Gastroesophageal sphincter (tissue), 4 donors: ENCODE data around the gene EXOC2. TPM values are rescaled to one million over a fixed set of nuclear protein-coding genes. Genes with fewer than 3 reads are reported as not detected.

ENCODE experiments used
- ATAC-seq: fragments of 150-250 bp; one replicate; pipeline ENCODE4 v1.9.1; 2016; ENCODE audit warnings: mild to moderate bottlenecking, moderate library complexity
- H3K27ac ChIP-seq, 4 donors: fragments of 200-600 bp; sonication (generic) in 3 of 4; 1 replicate in 3 of 4; 2 replicates in 1 of 4; pipeline ENCODE4 v1.5.1; 2016 to 2019
- H3K27me3 ChIP-seq: fragments of 200-600 bp; sonication (generic); one replicate; pipeline ENCODE4 v1.5.1; 2019
- H3K36me3 ChIP-seq, 2 donors: fragments of 200-600 bp; sonication (generic); one replicate each; pipeline ENCODE4 v1.5.1; 2019; ENCODE audit warnings: control low read depth in 1 of 2
- H3K4me1 ChIP-seq, 3 donors: fragments of 200-600 bp; sonication (generic); 1 replicate in 2 of 3; 2 replicates in 1 of 3; pipeline ENCODE4 v1.5.1; 2016 to 2019; ENCODE audit warnings: control low read depth in 2 of 3
- H3K4me3 ChIP-seq, 2 donors: fragments of 200-600 bp; sonication (generic); one replicate each; pipeline ENCODE4 v1.5.1; 2019; ENCODE audit warnings: mild to moderate bottlenecking in 1 of 2, moderate library complexity in 1 of 2
- H3K9me3 ChIP-seq, 3 donors: fragments of 200-600 bp; sonication (generic); one replicate each; pipeline ENCODE4 v1.5.1; 2017 to 2019; ENCODE audit warnings: control low read depth in 2 of 3
- EP300 ChIP-seq: sonication (generic); formaldehyde crosslinking; IDR thresholded peaks from one replicate; pipeline ENCODE4 v1.6.1; 2017; ENCODE audit warnings: antibody characterized with exemption, mild to moderate bottlenecking
- POLR2A ChIP-seq, 2 donors: fragments of 450-650 bp; IDR thresholded peaks; one replicate each; pipeline ENCODE4 v1.6.1; 2017; ENCODE audit warnings: antibody characterized with exemption in 2 of 2, mild to moderate bottlenecking in 2 of 2, moderate library complexity in 1 of 2
- POLR2AphosphoS5 ChIP-seq: sonication (generic); formaldehyde crosslinking; IDR thresholded peaks from one replicate; pipeline ENCODE4 v1.6.1; 2017; ENCODE audit warnings: antibody characterized with exemption
- WGBS, 2 donors: methylation state at CpG; one replicate each; pipeline ENCODE4 v1.1.5; 2018; ENCODE audit warnings: low coverage in 1 of 2; 5-methylcytosine and 5-hydroxymethylcytosine counted together
- total RNA-seq, 4 donors: library from RNA; depleted of rRNA; stranded (reverse); fragments of >200 nt; gene quantifications; one replicate each; pipeline ENCODE4 v1.1.0, GENCODE V29; 2016
- TF ChIP-seq, protein P1 (sequence below), 4 experiments: fragments of 200-600 bp in 2 of 4; fragments of 450-650 bp in 2 of 4; sonication (generic) in 1 of 4; IDR thresholded peaks; one replicate each; pipeline ENCODE4 v1.5.1; 2017 to 2019; ENCODE audit warnings: antibody characterized with exemption in 4 of 4, mild to moderate bottlenecking in 2 of 4, moderate library complexity in 2 of 4

The EXOC2 gene
- total RNA-seq, 4 donors from 2014 or later: 17.8 to 39.2 (median 25.8) TPM

DNA sequence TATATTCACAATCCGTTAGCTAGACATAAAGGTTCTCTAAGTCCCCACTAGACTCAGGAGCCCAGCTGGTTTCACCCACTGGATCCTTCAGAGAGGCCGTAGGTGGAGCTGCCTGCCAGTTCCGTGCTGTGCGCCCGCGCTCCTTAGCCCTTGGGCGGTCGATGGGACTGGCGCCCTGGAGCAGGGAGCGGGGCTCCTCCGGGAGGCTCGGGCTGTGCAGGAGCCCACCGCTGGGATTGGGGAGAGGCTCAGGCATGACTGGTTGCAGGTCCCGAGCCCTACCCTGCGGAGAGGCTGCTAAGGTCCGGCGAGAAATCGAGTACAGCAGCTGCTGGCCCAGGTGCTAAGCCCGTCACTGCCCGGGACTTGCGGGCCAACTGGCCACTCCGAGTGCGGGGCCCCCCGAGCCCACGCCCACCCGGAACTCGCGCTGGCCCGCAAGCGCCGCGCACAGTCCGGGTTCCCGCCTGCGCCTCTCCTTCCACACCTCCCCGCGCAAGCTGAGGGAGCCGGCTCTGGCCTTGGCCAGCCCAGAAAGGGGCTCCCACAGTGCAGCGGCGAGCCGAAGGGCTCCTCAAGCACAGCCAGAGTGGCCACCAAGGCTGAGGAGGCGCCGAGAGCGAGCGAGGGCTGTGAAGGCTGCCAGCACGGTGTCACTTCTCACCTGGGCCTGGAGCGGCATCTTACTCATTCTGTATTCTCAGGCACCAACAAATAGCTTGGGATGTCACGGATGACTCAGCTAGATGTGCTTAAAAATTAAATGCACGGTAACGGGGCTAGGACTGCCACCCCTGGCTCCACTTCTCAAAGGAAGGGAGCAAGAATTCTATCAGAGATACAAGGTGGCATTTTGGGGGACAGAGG, 257.3 kb downstream of the EXOC2 start:
- ATAC-seq: no peak
- Histone ChIP-seq H3K4me3 (no peak overlapping the region), H3K36me3 (no peaks in the 10 kb centered on the region), H3K4me1 (no peaks in the 10 kb centered on the region), H3K27me3 (no peaks in the 10 kb centered on the region), H3K27ac (no peak overlapping the region), H3K9me3 (no peaks in the 10 kb centered on the region)
- 87 to 100% methylated on average over 3 of the region's 50 CpGs for WGBS, 2 donors
- no peak for TF ChIP-seq POLR2AphosphoS5
- no peak for TF ChIP-seq EP300
- TF ChIP-seq, protein P1, sequence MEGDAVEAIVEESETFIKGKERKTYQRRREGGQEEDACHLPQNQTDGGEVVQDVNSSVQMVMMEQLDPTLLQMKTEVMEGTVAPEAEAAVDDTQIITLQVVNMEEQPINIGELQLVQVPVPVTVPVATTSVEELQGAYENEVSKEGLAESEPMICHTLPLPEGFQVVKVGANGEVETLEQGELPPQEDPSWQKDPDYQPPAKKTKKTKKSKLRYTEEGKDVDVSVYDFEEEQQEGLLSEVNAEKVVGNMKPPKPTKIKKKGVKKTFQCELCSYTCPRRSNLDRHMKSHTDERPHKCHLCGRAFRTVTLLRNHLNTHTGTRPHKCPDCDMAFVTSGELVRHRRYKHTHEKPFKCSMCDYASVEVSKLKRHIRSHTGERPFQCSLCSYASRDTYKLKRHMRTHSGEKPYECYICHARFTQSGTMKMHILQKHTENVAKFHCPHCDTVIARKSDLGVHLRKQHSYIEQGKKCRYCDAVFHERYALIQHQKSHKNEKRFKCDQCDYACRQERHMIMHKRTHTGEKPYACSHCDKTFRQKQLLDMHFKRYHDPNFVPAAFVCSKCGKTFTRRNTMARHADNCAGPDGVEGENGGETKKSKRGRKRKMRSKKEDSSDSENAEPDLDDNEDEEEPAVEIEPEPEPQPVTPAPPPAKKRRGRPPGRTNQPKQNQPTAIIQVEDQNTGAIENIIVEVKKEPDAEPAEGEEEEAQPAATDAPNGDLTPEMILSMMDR (IDR thresholded peaks at IDR 0.05): no peak
- no peak for TF ChIP-seq POLR2A (IDR thresholded peaks at IDR 0.05)

Other genes starting within 250 kb of the EXOC2 start
- 1 to 10 TPM in 2 of 4 donors, under 1 TPM in 1, not detected in 1; 0.77 to 2.3 (median 2.0) TPM for gene HUS1B, start 36.0 kb downstream of the EXOC2 start, total RNA-seq